IMR-90 (cell line): ENCODE measurements around the gene AGPAT3. TPM values are rescaled to one million over a fixed set of nuclear protein-coding genes. Genes with fewer than 3 reads are reported as not detected.

Experiments used
- ATAC-seq: fragments of 200-7000 bp; cut with Tn5 transposase; 2 replicates; pipeline ENCODE4 v1.9.1; 2020; ENCODE audit warnings: low read depth, mild to moderate bottlenecking, moderate library complexity
- BruUV-seq: library from RNA; stranded (reverse); fragments of 400-500 nt; replicated peaks from 2 replicates; lab custom pipeline; 2021; lab: Mats Ljungman, UMichigan
- CTCF ChIA-PET: fragments of 300-600 bp; formaldehyde crosslinking; extraction: SDS; loops from one replicate; lab custom pipeline; 2021; ENCODE audit warnings: antibody characterized with exemption; lab: Yijun Ruan, JAX
- POLR2A ChIA-PET: fragments of 300-600 bp; sonication (Branson Sonifier 250); formaldehyde crosslinking; loops from one replicate; lab custom pipeline; 2022; ENCODE audit warnings: antibody characterized with exemption; ENCODE audit not compliant: unreplicated experiment; lab: Charles Lee
- DNase-seq: peaks from one replicate; pipeline ENCODE4 v3.0.0; 2013
- H2AFZ ChIP-seq: replicated peaks from 2 replicates; pipeline ENCODE3; 2013; ENCODE audit warnings: low read length, mild to moderate bottlenecking; ENCODE audit not compliant: poor library complexity
- H2AK5ac ChIP-seq: 2 replicates; pipeline ENCODE4 v1.6.1; 2013; ENCODE audit warnings: low read depth, low read length, inconsistent platforms
- H2AK9ac ChIP-seq: replicated peaks from 2 replicates; pipeline ENCODE3; 2013; ENCODE audit warnings: mild to moderate bottlenecking, low read depth, low read length, moderate library complexity; ENCODE audit not compliant: poor library complexity
- H2BK120ac ChIP-seq: 2 replicates; pipeline ENCODE4 v1.6.1; 2013; ENCODE audit warnings: low read depth, low read length, inconsistent platforms
- H2BK15ac ChIP-seq: 3 replicates; pipeline ENCODE4 v1.6.1; 2013; ENCODE audit warnings: low read depth, low read length, inconsistent platforms
- H2BK20ac ChIP-seq: 2 replicates; pipeline ENCODE4 v1.6.1; 2013; ENCODE audit warnings: low read depth, mild to moderate bottlenecking, inconsistent platforms, low read length, moderate library complexity
- H2BK5ac ChIP-seq: 2 replicates; pipeline ENCODE4 v1.6.1; 2013; ENCODE audit warnings: mild to moderate bottlenecking, low read depth, low read length, inconsistent platforms; ENCODE audit not compliant: poor library complexity, severe bottlenecking
- H3K14ac ChIP-seq: replicated peaks from 2 replicates; pipeline ENCODE4 v1.6.1; 2013; ENCODE audit warnings: low read depth, low read length, inconsistent platforms
- H3K18ac ChIP-seq: 2 replicates; pipeline ENCODE4 v1.6.1; 2013; ENCODE audit warnings: low read depth, low read length, control low read depth
- H3K23ac ChIP-seq: 2 replicates; pipeline ENCODE4 v1.6.1; 2013; ENCODE audit warnings: low read depth, low read length, inconsistent platforms
- H3K27ac ChIP-seq: 2 replicates; pipeline ENCODE4 v1.5.1; 2013; ENCODE audit warnings: mild to moderate bottlenecking, control low read depth, low read length; ENCODE audit not compliant: insufficient read depth
- H3K27me3 ChIP-seq: 2 replicates; pipeline ENCODE4 v1.6.1; 2013; ENCODE audit warnings: low read length; ENCODE audit not compliant: control insufficient read depth, insufficient read depth
- H3K36me3 ChIP-seq: 2 replicates; pipeline ENCODE4 v1.6.1; 2013; ENCODE audit warnings: low read length, mixed read lengths; ENCODE audit not compliant: control insufficient read depth, insufficient read depth
- H3K4ac ChIP-seq: 2 replicates; pipeline ENCODE4 v1.6.1; 2013; ENCODE audit warnings: low read depth, low read length, inconsistent platforms
- H3K4me1 ChIP-seq: 2 replicates; pipeline ENCODE4 v1.6.1; 2013; ENCODE audit warnings: low read length, mixed read lengths; ENCODE audit not compliant: control insufficient read depth, insufficient read depth
- H3K4me2 ChIP-seq: 2 replicates; pipeline ENCODE4 v1.6.1; 2013; ENCODE audit warnings: low read depth, mild to moderate bottlenecking, control low read depth, low read length, moderate library complexity
- H3K4me3 ChIP-seq: 2 replicates; pipeline ENCODE4 v1.5.1; 2013; ENCODE audit warnings: low read depth, mild to moderate bottlenecking, control low read depth, low read length, moderate library complexity; ENCODE audit not compliant: insufficient read depth
- H3K56ac ChIP-seq: 2 replicates; pipeline ENCODE4 v1.6.1; 2013; ENCODE audit warnings: low read length, inconsistent platforms; ENCODE audit not compliant: insufficient read depth; ENCODE audit errors: extremely low read depth
- H3K79me1 ChIP-seq, 2 experiments: 2 replicates each; pipeline ENCODE4 v1.6.1; 2013; ENCODE audit warnings: low read length in 2 of 2, inconsistent platforms in 1 of 2, low read depth in 1 of 2
- H3K9ac ChIP-seq: 2 replicates; pipeline ENCODE4 v1.6.1; 2013; ENCODE audit warnings: low read depth, low read length, control low read depth
- H3K9me1 ChIP-seq: 2 replicates; pipeline ENCODE4 v1.6.1; 2013; ENCODE audit warnings: low read length, inconsistent platforms; ENCODE audit not compliant: insufficient read depth
- H3K9me3 ChIP-seq: 2 replicates; pipeline ENCODE4 v1.6.1; 2013; ENCODE audit warnings: low read length; ENCODE audit not compliant: control insufficient read depth, insufficient read depth
- H4K20me1 ChIP-seq: 2 replicates; pipeline ENCODE4 v1.6.1; 2013; ENCODE audit warnings: low read length, inconsistent platforms; ENCODE audit not compliant: insufficient read depth
- H4K5ac ChIP-seq: 2 replicates; pipeline ENCODE4 v1.6.1; 2013; ENCODE audit warnings: mild to moderate bottlenecking, low read depth, low read length, control low read depth
- H4K8ac ChIP-seq, 2 experiments: 2 replicates each; pipeline ENCODE4 v1.6.1; 2013; ENCODE audit warnings: low read depth in 2 of 2, low read length in 2 of 2, control low read depth in 1 of 2, inconsistent platforms in 1 of 2
- H4K91ac ChIP-seq: 2 replicates; pipeline ENCODE4 v1.6.1; 2013; ENCODE audit warnings: low read depth, low read length, inconsistent platforms; ENCODE audit not compliant: insufficient read depth
- CTCF ChIP-seq: conservative IDR thresholded peaks from 2 replicates; pipeline ENCODE4 v1.5.1; 2012; ENCODE audit warnings: mild to moderate bottlenecking, low read depth, low read length, improper control_type of control experiment
- SMC3 ChIP-seq: fragments of 150-350 bp; IDR thresholded peaks from 2 replicates; pipeline ENCODE4 v1.6.1; 2016; ENCODE audit warnings: low read depth, mild to moderate bottlenecking, antibody characterized with exemption, low read length, moderate library complexity
- WGBS, 2 experiments: methylation state at CpG; one replicate each; pipeline versions ENCODE4 v1.1.5 to v1.1.7; 2013; ENCODE audit warnings: missing lambda C conversion rate in 2 of 2; ENCODE audit not compliant: insufficient read length in 1 of 2; ENCODE audit errors: extremely low coverage in 2 of 2; 5-methylcytosine and 5-hydroxymethylcytosine counted together
- dilution Hi-C: fragments of 300-500 bp; cut with HindIII; formaldehyde crosslinking; loops from one replicate; pipeline ENCODE4 v1.14.3; 2018; ENCODE audit warnings: low sequenced_read_pairs; ENCODE audit not compliant: unreplicated experiment
- in situ Hi-C: fragments of 300-500 bp; cut with MboI; formaldehyde crosslinking; loops from 3 replicates; pipeline ENCODE4 v1.14.3; 2019; ENCODE audit warnings: low sequenced_read_pairs, inconsistent platforms, mixed read lengths
- intact Hi-C: fragments of 100-400 bp; cut with micrococcal nuclease; formaldehyde crosslinking; loops from 2 replicates; pipeline ENCODE4 v1.10.0; 2022
- polyA plus RNA-seq, 3 experiments: library from polyadenylated mRNA; depleted of rRNA; stranded (reverse); fragments of >200 nt; gene quantifications; 2 replicates each; pipeline ENCODE4 v1.2.3, GENCODE V29; 2012; ENCODE audit warnings: low replicate concordance in 1 of 3
- total RNA-seq: library from RNA; depleted of rRNA; stranded (reverse); fragments of >200 nt; gene quantifications from 2 replicates; pipeline ENCODE4 v1.2.3, GENCODE V29; 2012
- TF ChIP-seq, protein P1 (sequence below): fragments of 150-350 bp; IDR thresholded peaks from 2 replicates; pipeline ENCODE4 v1.6.1; 2016; ENCODE audit warnings: low read depth, mild to moderate bottlenecking, low read length, moderate library complexity, borderline replicate concordance

Gene AGPAT3
- total and polyA plus RNA-seq, 2 of the 4 experiments (the other 2 are of a cell fraction), result 27.1 to 38.7 TPM

GRCh38 chr21:43880111-43880985 lies 15.3 kb downstream of the AGPAT3 start (continued):
- TF ChIP-seq CTCF, result no peak

DNA sequence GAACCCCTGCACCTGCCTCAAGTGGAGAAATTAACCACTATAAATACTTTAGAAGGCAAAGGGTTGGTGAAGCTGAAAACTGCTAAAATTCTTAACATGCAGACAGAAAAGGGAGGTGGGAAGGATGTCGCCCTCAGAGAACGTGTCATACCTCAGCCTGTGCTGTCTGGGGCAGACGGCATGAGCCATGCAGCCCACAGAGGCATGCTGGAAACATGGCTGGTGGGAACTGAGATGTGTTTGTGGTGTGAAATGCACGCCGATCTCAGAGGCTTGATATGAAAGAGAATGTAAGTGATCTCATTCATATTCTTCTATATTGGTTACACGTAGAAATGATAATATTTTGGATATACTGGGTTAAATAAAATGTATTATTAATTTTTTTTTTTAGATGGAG lies 16.3 kb downstream of the AGPAT3 start:
- Histone ChIP-seq H3K9me1 (peaks cover 18% of the 10 kb centered on the region), H3K9me3 (no peaks in the 10 kb centered on the region), H2BK20ac (no peak overlapping the region), H3K9ac (no peak overlapping the region), H3K18ac (no peak overlapping the region), H4K8ac (no peak overlapping the region), H3K4ac (no peak overlapping the region), H2BK120ac (no peak overlapping the region), H2BK5ac (no peak overlapping the region), H2AFZ (no peak overlapping the region), H2AK5ac (no peak overlapping the region), H2AK9ac (no peak overlapping the region), H3K4me2 (no peak overlapping the region), H3K56ac (no peak overlapping the region), H4K5ac (no peak overlapping the region), H3K27me3 (no peaks in the 10 kb centered on the region), H3K14ac (no peak overlapping the region), H2BK15ac (no peak overlapping the region), H3K23ac (no peak overlapping the region), H3K79me1 (peaks cover 37 to 80% of the 10 kb centered on the region in 2 experiments), H4K20me1 (peaks cover 87% of the 10 kb centered on the region), H3K4me1 (peaks cover 8% of the 10 kb centered on the region; the same call in 1 of the 2 replicates), H3K4me3 (no peak overlapping the region), H4K91ac (no peak overlapping the region), H3K27ac (no peak overlapping the region), H3K36me3 (peaks cover 4% of the 10 kb centered on the region)
- ChIA-PET POLR2A (no interaction called here), CTCF (interaction anchor here (1.4 kb wide), 1 partner anchor 11 kb away, joined by 3 read pairs; no protein-coding TSS in a partner anchor)
- TF ChIP-seq SMC3, result no peak
- TF ChIP-seq, protein P1, sequence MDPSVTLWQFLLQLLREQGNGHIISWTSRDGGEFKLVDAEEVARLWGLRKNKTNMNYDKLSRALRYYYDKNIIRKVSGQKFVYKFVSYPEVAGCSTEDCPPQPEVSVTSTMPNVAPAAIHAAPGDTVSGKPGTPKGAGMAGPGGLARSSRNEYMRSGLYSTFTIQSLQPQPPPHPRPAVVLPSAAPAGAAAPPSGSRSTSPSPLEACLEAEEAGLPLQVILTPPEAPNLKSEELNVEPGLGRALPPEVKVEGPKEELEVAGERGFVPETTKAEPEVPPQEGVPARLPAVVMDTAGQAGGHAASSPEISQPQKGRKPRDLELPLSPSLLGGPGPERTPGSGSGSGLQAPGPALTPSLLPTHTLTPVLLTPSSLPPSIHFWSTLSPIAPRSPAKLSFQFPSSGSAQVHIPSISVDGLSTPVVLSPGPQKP, result no peak
- WGBS, 2 experiments, result 87% methylated on average over 2 of the region's 6 CpGs; no CpG with 5 or more reads in 1 of the 2 experiments
- BruUV-seq, result no TSS peak
- intact Hi-C loops, result no loop called here
- dilution Hi-C loops, result no loop called here
- DNase-seq, result no peak
- no peak for ATAC-seq
- in situ Hi-C loops, result no loop called here
